K562 (cell line): ENCODE measurements around the gene ELMO3. TPM values are rescaled to one million over a fixed set of nuclear protein-coding genes. Genes with fewer than 3 reads are reported as not detected.

ENCODE experiments used
- AFF4 ChIP-seq: sonication (generic); formaldehyde crosslinking; IDR thresholded peaks from 2 replicates; pipeline ENCODE4 v1.8.0; 2023; ENCODE audit warnings: mild to moderate bottlenecking, missing genetic modification reagents
- CREM ChIP-seq: IDR thresholded peaks from 2 replicates; pipeline ENCODE4 v1.6.1; 2014; ENCODE audit warnings: antibody characterized with exemption, low read depth
- DLX4 ChIP-seq: fragments of 250-450 bp; sonication (Bioruptor Pico); IDR thresholded peaks from 2 replicates; pipeline ENCODE4 v1.6.1; 2021; ENCODE audit warnings: mild to moderate bottlenecking
- FOXA3 ChIP-seq, 2 experiments: fragments of 450-650 bp in 1 of 2; sonication (generic) in 1 of 2; formaldehyde crosslinking; IDR thresholded peaks in 1 of 2; conservative IDR thresholded peaks in 1 of 2; 2 replicates each; pipeline versions ENCODE4 v1.4.0 to v1.8.0; 2020 to 2022; ENCODE audit warnings: mild to moderate bottlenecking in 2 of 2, missing genetic modification reagents in 1 of 2
- NCOA1 ChIP-seq: fragments of 450-650 bp; IDR thresholded peaks from 2 replicates; pipeline ENCODE4 v1.6.1; 2016; ENCODE audit warnings: low read depth
- TAF1 ChIP-seq: IDR thresholded peaks from 2 replicates; pipeline ENCODE4 v1.6.1; 2011; ENCODE audit warnings: mild to moderate bottlenecking, low read length, moderate library complexity; ENCODE audit not compliant: insufficient read depth, control insufficient read depth, severe bottlenecking; ENCODE audit errors: extremely low read depth
- TCFL5 ChIP-seq: fragments of 250-450 bp; sonication (Bioruptor Pico); conservative IDR thresholded peaks from 2 replicates; pipeline ENCODE4 v1.6.1; 2021; ENCODE audit warnings: mild to moderate bottlenecking, moderate library complexity, matching md5 sums
- ZNF263 ChIP-seq: sonication (generic); formaldehyde crosslinking; IDR thresholded peaks from 2 replicates; pipeline ENCODE4 v1.8.0; 2022; ENCODE audit warnings: mild to moderate bottlenecking, missing genetic modification reagents, borderline replicate concordance
- ZNF274 ChIP-seq: IDR thresholded peaks from 2 replicates; pipeline ENCODE4 v1.6.1; 2011; ENCODE audit warnings: low read depth, mild to moderate bottlenecking, low read length, moderate library complexity, borderline replicate concordance
- ZNF318 ChIP-seq, 2 experiments: fragments of 450-650 bp; IDR thresholded peaks; 2 replicates each; pipeline ENCODE4 v1.6.1; 2016; ENCODE audit warnings: mild to moderate bottlenecking in 2 of 2, borderline replicate concordance in 1 of 2, low read depth in 1 of 2, moderate library complexity in 1 of 2
- polyA plus RNA-seq, 8 experiments: library from polyadenylated mRNA; depleted of rRNA in 4 of 8; stranded (reverse) in 5 of 8; unstranded in 3 of 8; fragments of >200 nt; fragmentation: Nextera tagmentation in 2 of 8; fragmentation: Illumina TruSeq in 1 of 8; extraction: Ambion mirVana in 2 of 8; extraction: Trizol in 1 of 8; gene quantifications; 2 replicates each; pipeline versions ENCODE4 v1.2.1 to v1.2.3, GENCODE V29; 2011 to 2014; ENCODE audit warnings: inconsistent platforms in 1 of 8, missing spikeins in 1 of 8
- total RNA-seq, 7 experiments: library from RNA; depleted of rRNA in 6 of 7; stranded (reverse); fragments of >200 nt in 6 of 7; fragmentation: Illumina TruSeq in 2 of 7; extraction: Trizol in 2 of 7; gene quantifications; 2 replicates each; pipeline versions ENCODE4 v1.2.1 to v1.2.3, GENCODE V29; 2011 to 2021; ENCODE audit warnings: low replicate concordance in 1 of 7

The ELMO3 gene
- total and polyA plus RNA-seq, 9 of the 15 experiments (the other 6 are each of a cell fraction or from before 2014, with no cell fraction given), result 0.04 to 5.1 (median 1.5) TPM

- TF ChIP-seq AFF4 (CRISPR knock-in tag) (no peak), TCFL5 (CRISPR knock-in tag) (no peak), CREM (0 out of 2 replicates have a peak, but pooled peaks have one; percentile 12), DLX4 (CRISPR knock-in tag) (no peak), ZNF274 (no peak), FOXA3 (CRISPR knock-in tag; conservative IDR thresholded peaks at IDR 0.05 in 1 of 2, IDR thresholded peaks at IDR 0.05 in 1 of 2) (peak in 1 of 2 experiments; percentile 39; a peak in 1 of 4 replicates), ZNF263 (CRISPR knock-in tag) (no peak), NCOA1 (no peak), ZNF318 (IDR thresholded peaks at IDR 0.05; ENCODE audit: borderline replicate concordance in 1 of 2, low read depth in 1 of 2) (no peak), TAF1 (no peak)
Observed at GRCh38 chr16:67155295-67156142, 43.4 kb upstream of the ELMO3 start (continued).
